GM18511 (cell line): ENCODE measurements around the gene ARPC5.
A peak's percentile ranks its signal among the peaks of the same experiment; 100 is the strongest.
"Not testable (repeated sequence)": the region's sequence is repeated elsewhere in the genome, so short reads cannot be mapped to it uniquely, and the experiment has no call there.

ENCODE experiments used
- ATAC-seq: cut with Tn5 transposase; IDR thresholded peaks from one replicate; pipeline ENCODE4 v1.9.1; 2021; ENCODE audit warnings: mild to moderate bottlenecking, moderate library complexity; ENCODE audit not compliant: unreplicated experiment

The ARPC5 gene

DNA sequence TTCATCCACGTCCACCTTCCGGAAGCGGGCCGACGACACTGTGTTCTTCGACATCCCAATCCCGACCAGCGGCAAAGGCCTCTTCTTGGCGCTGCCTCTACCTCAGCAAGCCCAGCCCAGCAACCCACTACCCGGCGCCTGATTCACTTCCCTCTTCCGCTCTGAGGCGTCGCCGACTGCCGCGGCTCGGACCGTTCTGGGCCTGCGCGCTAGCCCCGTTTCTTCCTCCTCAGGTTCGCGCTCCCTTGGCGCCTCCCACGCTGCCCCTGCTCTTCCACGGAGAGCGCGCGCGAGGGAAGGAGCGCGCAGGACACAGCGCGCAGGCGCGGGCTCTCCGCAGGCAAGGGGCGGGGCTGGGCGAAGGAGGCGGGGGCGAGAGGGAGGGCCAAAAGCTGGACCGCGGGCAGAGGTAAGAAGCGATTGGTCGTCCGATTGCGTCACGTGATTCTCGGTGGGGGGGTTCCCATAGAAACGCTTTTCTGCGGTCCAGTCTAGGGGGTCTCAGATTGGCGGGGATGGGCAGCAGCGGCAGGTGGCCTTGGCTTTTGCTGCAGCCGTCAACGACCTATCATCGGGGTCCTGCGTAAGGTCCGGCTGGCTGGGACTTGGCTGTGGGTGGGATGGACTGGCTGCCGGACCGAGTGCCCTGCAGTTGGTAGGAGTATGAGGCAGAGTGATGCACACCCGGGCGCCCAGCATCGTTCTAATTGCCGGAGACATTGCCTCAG is at the start of gene ARPC5:
Gene ARPC5 (minus strand): TSS at position 178 of the 728 bp plus-strand sequence. CDS start 124 bp downstream, at position 54.
- ATAC-seq: peak; percentile 86

DNA sequence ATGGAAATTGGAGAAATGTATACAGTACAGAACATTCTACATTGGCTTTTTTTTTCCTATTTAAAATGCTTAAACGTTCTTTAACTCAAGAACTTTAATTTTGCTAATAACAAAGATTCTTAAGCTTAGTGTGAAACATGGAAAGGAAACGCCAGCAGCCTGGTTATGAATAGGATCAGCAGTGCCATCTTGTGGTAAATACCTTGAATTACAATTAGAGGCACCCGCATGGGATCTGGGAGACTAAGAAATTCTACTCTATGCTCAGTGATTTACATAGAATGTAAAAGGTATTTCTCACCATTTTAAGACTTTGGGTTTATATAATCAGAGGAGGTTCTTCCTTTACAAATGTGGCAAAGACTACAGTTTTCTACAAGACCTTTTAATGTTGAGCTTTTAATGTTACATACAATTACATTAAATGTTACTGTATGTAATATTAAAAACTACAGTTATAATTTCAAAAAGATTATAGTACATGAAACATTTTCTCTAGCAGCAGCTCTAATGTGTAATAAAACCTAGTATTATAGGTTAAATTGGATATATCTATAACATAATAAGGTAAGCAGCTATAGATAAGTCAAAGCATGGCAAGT is 49.6 kb upstream of the ARPC5 start:
- ATAC-seq: no peak

DNA sequence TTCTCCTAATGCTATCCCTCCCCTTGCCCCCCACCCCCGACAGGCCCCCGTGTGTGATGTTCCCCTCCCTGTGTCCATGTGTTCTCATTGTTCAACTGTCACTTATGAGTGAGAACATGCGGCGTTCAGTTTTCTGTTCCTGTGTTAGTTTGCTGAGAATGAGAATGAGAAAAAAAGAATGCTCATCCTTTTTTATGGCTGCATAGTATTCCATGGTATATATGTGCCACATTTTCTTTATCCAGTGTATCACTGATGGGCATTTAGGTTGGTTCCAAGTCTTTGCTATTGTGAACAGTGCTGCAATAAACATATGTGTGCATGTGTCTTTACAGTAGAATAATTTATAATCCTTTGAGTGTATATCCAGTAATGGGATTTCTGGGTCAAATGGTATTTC is 43.8 kb upstream of the ARPC5 start:
- not testable (repeated sequence) for ATAC-seq

DNA sequence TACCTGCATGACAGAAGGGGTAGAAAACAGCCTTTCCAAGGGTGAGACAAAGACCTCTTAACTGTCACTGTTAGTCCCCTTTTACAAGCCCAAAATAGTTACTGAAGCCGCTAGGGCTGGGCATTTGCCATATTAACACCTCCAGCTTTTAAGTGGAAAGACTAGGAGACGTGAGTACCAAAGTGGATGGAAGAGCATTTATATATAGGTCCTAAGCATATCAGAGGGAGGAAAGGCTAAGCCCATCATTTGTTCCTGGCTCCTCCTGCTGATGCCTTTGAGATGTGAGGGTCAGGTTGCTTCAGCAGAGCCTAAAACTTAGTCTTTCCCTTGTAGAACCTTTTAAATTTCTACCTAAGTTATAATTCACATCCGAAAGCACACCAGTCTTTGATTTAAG is 43.2 kb upstream of the ARPC5 start:
- no peak for ATAC-seq

DNA sequence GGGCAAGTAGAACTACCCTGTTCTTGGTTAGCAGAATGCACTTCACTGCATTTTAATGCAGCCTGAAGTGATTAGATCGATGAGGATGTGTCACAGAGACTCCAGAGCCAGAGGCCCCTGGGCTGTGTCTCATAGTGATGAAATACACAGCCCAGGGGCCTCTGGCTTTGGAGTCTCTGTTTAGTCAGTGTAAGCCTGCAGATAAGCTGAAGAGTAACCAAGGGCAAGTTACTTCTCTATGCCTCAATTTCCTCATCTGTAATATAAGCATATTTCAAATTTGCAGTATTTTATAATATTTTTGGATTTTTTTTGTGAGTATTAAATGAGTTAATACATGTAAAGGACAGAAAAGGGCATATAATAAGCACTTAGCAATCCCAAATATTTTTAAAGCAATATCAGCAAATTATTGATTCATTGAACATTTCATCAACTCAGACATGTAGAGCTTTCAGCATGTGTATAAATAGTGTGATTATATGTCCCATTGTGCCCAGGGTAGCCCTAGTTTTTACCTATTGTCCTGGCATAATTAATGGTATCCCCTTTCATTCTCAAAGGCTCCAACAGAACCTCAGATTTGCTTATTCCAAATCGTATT is 41.1 kb upstream of the ARPC5 start:
- no peak for ATAC-seq

DNA sequence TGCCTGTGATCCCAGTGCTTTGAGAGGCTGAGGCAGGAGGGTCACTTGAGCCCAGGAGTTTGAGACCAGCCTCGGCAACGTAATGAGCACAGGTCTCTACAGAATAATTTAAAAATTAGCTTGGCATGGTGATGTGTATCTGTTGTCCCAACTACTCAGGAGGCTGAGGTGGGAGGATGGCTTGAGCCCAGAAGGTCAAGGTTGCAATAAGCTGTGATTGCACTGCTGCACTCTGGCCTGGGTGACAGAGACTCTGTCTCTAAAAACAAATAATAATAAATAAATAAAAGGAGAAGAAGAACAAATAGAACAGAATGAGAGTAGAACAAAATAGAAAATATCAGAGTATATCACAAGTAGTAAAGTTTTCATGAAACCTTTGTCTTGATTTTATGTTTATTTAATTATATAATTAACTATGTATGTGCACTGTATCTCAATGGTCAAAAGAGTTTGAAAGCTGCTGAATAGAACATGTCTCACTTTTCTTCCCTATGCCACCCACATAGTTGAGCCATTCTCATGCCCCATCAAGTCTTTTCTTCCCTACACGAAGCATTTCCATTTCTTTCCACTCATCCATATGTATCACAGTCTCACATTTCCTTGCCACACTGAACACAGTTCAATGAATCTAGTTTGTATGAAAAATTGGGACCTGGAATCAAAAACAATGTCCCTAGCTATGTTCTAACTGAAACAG is 40.5 kb upstream of the ARPC5 start:
- ATAC-seq: no peak

DNA sequence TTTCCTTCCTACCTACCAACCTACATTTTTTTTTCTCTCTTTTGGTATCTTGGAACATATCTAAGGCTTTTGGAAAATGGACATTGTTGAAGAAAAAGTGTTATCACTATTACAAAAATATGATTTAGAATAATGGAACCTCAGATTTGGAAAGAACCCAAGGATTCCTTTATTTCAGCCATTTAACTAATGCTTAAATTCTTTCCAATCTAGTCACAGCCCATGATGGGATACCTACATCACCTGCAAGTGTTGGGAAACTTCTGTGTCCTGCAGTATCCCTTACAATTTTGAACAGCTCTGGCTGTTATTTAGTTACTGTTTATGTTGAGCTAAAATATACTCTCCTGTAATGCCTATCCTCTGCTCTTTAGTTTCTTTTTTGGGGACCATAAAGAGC is 39.8 kb upstream of the ARPC5 start:
- ATAC-seq: no peak

DNA sequence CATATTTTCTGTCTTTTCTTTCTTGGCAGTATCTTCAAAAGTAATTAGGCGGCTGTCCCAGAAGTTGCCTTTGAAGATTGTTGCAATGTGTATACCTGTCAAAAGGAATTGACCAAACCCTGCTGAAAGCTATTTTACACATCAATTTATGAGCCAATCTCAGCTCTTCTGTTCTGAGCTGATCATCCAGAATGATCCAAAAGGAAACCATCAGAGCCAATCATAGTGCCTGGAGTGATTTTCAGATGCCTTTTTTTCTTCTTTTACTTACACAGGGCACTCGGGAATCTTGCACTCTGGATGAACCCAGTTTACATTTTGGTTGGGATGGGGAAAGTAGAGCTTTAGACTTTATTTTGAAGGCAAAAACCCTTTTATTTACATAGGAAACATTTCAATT is 39.3 kb upstream of the ARPC5 start:
- no peak for ATAC-seq

DNA sequence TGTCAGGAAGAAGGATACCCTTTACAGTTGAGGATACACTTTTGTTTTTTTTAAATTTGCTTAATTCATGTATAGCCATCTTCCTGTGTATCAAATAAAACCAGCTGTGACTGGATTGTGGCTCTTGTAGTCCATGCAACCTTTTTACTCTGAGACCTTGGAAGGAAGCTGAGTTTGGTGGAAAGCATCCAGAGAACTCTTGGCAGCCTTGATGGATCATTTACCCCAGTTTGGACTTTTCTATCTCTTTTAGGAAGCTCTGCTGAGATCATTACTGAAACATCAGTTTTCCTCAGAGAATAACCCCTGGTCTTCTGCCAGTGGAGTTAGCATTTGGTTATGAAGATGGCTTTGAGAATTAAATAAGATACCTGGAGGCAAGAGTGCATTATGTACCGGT is 38.8 kb upstream of the ARPC5 start:
- ATAC-seq: no peak

DNA sequence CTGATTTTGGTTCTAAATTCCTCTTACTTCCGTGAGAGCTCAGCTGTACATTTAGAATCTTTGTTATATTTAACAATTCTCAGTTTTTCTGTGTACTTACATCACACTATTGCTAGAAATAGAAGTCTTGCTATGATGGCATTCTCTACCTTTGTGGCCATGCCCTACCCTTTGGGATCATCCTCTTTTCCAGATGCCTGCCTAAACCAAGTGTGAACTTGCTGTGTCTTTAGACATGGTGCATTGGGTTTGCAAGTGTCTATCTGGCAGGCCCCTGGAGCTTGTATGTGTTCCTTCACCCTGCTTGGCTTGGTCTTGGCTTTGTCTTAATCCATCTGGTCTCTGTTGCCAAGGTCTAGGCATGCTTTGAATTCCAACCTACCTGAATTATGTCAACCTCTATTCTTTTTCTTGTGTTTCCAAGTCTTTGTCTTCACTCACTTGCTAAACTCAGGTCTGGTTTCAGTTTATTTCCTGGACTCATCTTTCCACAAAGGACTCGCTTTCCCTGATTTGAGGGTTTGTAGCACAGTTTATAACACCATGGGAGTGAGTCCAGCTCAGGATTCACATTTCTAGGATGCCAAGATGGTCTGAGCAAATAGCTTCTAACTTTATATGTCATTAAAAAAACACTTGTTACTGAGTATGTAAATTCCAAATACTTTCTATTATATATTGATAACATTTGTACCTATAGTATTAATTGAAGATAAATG is 38.2 kb upstream of the ARPC5 start:
- ATAC-seq: no peak

DNA sequence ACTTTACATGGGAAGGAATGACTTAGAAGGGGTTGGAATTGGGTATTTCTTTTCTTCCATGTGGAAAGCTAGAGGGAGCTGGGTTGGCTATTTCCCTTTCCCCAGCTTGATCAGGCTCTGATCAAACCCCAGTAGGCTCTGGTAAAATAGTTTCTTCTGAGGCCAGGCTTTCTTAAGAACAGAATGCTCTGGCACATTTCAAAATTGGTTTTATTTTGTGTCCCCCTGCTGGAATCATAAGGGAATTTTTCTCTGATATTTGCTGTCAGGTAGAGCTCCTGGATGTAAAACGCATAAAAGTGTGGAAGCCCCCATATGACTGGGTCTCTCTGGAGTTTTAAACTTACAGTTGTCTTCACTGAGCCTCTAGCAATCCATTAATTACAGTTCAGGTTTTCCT is 34.6 kb upstream of the ARPC5 start:
- no peak for ATAC-seq

DNA sequence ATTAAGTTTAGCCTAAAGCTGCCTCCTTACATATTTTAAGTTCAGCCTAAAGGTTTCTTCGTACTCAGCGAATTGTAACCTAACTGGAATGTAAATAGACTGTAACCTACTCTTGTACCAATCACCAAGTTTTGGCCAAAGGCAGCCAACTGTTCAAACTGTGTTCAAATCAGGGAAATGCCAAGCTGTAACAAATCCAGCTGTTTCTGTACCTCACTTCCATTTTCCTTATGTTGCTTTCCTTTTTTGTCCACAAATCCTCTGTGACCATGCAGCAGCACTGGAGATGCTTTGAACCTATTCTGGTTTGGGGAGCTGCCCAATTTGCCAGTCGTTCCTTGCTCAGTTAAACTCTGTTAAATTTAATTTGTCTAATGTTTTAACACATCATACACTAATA is 20.8 kb upstream of the ARPC5 start:
- ATAC-seq: no peak

DNA sequence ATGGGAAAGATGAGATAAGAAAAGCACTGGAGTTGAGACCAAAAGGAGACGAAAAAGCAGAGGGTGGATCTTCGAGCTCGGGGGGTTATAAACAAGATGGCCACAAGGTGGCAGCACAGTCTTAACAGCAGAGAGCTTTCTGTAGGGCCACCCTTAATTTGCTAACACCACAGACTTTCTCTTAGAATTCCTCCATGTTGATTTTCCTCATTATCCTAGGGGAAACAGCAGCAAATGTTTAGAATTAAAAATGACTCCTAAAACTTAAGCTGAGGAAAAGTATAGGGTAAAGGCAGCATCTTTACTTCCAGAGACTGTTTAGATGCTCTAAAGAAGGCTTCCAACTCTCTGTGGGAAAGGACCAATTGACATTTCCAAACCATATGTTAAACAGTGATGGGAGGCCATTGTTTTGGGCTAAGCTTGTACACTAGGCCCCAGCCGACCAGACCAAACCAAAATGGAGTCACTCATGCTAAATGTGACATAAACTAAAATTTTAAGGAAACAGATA is 20.0 kb upstream of the ARPC5 start:
- peak; percentile 68 for ATAC-seq

DNA sequence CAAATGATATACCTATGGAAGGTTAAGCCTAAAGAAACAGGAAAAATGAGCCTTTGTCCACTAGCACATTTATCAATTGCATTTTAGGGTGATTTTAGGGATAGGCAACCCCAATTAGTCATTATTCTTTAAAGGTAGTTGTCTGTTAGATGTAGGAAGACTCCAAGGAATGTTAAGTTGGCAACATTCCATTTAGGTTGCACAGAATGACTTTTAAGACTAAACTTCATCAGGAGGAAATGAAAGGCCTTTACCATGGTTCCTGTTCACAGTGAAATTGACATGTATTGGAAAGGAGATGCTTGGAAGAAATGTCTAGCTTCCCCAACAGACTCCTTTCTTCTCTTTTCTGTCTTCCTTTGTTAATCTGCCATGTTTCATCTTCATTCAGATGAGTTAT is 19.1 kb upstream of the ARPC5 start:
- ATAC-seq: no peak

DNA sequence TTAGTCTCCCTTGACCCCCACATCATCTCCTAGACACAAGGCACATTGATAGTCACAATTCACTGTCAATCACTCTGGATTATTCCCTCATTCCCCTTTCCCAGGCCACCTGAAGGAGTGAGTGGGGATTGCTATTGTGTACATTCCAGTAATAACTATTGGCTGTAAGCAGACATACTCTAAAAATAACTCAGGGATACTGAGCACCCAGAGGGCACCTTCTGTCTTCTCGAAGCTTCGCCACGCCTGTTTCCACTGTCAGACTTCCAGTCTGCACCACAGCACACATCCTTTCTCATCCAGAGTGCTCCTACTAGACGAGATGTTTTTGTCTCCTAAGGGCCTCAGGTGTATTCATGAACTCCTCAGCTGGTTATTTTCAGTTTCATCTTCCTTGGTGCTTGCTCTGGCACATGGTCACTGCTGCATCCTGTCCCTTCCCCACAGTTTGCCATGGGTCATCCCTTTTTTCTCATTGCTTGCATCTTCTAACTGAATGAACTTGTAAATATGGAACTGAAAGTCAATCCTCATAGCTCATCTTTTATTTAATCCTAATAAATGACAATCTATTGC is 18.4 kb upstream of the ARPC5 start:
- no peak for ATAC-seq

DNA sequence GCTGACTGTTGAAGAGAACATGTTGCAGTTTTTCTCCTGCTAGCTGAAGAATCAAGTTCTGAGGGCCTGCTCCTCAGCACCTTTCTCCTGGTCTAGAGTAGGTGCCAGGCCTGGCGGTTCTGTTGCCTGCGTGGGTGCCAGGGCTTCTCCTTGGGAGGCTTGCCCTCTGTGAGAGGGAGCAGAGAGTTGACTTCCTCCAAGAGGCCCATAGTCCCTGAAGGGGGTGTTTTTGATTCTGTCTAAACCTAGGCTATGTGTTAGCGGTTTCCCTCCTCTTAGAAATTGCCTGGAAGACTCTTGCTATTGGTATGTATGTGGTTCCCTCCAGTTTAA is 17.8 kb upstream of the ARPC5 start:
- no peak for ATAC-seq

DNA sequence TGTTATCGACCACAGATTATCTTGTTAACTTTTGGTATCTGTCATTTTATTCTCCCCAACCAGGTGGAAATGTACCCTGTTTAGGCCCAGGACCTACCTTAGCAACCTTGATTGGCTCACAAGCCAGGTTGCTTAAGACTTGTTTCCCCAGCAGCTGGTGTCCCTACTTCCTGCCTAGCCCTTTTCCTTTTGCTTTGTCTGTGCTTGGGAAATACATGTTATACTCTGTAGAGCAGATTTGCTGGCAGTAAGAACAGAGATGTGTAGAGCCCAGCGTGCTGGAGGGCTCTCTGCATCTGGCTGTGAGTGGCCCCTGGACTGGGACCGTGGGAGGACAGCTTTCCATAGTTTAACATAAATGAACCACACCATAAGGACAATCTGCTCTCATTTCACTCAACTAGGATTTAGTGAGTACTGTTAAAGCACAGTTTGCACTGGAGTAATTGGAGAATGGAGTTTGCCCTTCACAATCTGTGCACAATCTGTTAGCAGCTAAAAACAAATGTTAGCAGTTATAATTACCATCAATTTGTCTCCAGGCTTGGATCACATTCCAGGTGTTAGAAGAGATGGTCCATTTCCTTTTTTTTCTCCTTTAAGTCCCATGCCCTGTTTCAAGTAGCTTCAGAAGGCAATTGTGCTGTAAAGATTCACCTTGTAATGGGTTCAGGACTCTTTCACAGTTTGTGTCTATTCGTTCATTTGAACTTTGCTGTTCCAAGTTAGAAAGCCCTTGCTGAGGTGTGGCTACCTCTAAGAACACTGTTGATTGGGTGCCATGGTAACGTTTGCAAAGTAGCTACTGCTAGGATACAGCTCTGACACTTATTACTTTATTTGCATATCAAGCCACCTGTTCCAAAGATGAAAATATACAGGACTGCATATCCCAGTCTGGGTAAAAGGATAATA is 17.2 kb upstream of the ARPC5 start, which contains the start of gene APOBEC4:
Gene APOBEC4 (minus strand): TSS at position 770 of the 915 bp plus-strand sequence. CDS start 4,535 bp downstream, outside the sequence.
- no peak for ATAC-seq

DNA sequence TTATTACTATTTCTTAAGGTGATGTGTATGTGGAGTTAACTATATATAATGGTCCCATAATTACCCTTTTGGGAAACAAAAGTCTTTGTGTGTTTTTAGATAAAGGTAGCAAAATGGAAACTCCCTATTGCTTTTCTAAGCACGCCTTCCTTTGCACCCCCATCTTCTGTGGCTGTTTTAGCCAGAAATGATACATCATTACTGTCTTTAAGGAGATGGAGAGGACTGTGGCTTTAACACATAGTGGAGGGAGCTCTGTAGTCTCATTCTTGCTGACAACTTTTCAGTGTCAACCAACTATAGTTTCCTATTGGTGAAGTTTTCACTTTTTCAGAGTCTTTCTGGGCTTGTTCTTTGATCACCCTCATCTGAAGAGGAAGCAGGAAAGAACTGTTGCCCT is 16.5 kb upstream of the ARPC5 start:
- no peak for ATAC-seq

DNA sequence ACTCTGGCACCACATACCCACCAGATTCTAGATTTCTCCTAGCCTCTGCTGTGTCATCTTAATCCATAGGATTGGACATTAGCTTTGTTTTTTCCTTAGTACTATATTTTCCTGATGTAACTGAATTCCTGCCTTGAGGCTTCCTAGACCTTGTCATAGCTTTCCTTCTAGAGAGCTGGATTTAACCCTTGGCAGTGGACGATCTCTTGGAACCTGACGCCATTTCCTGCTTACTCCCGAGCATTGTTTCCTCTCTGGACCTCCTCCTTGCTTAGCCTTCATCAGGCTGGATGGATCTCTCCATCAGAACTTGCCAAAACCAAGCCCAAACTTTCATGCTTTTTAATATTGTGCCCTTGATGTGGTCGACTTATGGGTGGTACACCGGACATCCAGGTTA is 16.0 kb upstream of the ARPC5 start:
- ATAC-seq: no peak

DNA sequence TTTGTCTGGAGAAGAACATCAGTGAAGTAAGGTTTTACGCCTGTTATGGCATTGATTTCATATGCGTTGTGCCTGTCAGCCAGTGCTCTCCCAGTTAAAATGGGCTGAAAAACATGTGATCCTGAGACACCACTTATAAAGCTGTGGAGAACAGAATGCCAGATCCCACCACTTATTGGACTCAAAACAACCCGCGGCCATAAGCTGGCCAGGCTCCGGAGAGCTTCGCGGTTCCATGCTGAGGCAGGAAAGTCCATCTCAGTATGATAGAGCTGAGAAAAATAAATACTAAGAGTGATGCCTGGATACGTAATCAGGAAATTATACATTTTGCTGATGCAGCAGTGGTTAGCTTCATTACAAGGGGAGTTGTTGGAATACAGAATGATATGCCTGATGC is 12.5 kb upstream of the ARPC5 start:
- ATAC-seq: no peak
